Tibial nerve (tissue), 4 donors: ENCODE measurements around the gene ZDHHC20. TPM values are rescaled to one million over a fixed set of nuclear protein-coding genes. Genes with fewer than 3 reads are reported as not detected.

Source experiments
- DNase-seq, 2 donors: peaks; one replicate each; pipeline ENCODE4 v3.0.0-alpha.2; 2019; ENCODE audit warnings: low spot score in 2 of 2
- H3K27ac ChIP-seq, 4 donors: fragments of 200-600 bp; sonication (generic) in 3 of 4; one replicate each; pipeline ENCODE4 v1.5.1; 2017 to 2019; ENCODE audit warnings: mild to moderate bottlenecking in 1 of 4
- H3K27me3 ChIP-seq, 2 donors: fragments of 200-600 bp; sonication (generic) in 1 of 2; one replicate each; pipeline versions ENCODE4 v1.5.1 to v1.6.0; 2017 to 2019
- H3K36me3 ChIP-seq, 3 donors: fragments of 200-600 bp; sonication (generic); one replicate each; pipeline ENCODE4 v1.5.1; 2018 to 2019
- H3K4me1 ChIP-seq, 4 donors: fragments of 200-600 bp; sonication (generic) in 3 of 4; one replicate each; pipeline ENCODE4 v1.5.1; 2017 to 2019
- H3K4me3 ChIP-seq, 4 donors: fragments of 200-600 bp; sonication (generic) in 3 of 4; one replicate each; pipeline ENCODE4 v1.5.1; 2017 to 2019; ENCODE audit warnings: mild to moderate bottlenecking in 1 of 4, moderate library complexity in 1 of 4
- H3K9me3 ChIP-seq, 4 donors: fragments of 200-600 bp; sonication (generic) in 3 of 4; one replicate each; pipeline ENCODE4 v1.5.1; 2017 to 2019
- CTCF ChIP-seq, 5 experiments: fragments of 200-600 bp in 3 of 5; fragments of 450-650 bp in 2 of 5; sonication (generic) in 3 of 5; IDR thresholded peaks; one replicate each; pipeline ENCODE4 v1.5.1; 2016 to 2019; ENCODE audit warnings: antibody characterized with exemption in 5 of 5, mild to moderate bottlenecking in 3 of 5, moderate library complexity in 2 of 5
- EP300 ChIP-seq, 2 donors: sonication (generic); formaldehyde crosslinking; IDR thresholded peaks; one replicate each; pipeline ENCODE4 v1.6.1; 2017; ENCODE audit warnings: antibody characterized with exemption in 2 of 2, mild to moderate bottlenecking in 1 of 2
- POLR2A ChIP-seq, 2 donors: fragments of 450-650 bp; IDR thresholded peaks; one replicate each; pipeline ENCODE4 v1.6.1; 2017; ENCODE audit warnings: antibody characterized with exemption in 2 of 2, mild to moderate bottlenecking in 2 of 2, moderate library complexity in 2 of 2
- WGBS, 2 donors: methylation state at CpG; one replicate each; pipeline ENCODE4 v1.1.5; 2018; 5-methylcytosine and 5-hydroxymethylcytosine counted together
- total RNA-seq, 4 donors: library from RNA; depleted of rRNA; stranded (reverse); fragments of >200 nt; gene quantifications; one replicate each; pipeline ENCODE4 v1.1.0, GENCODE V29; 2016

ZDHHC20 gene
- total RNA-seq, 4 donors from 2014 or later, result 46.1 to 61.0 (median 55.5) TPM

GRCh38 chr13:21364357-21364756, 94.7 kb downstream of the ZDHHC20 start:
- no peak overlapping the region for H3K4me3 ChIP-seq
- TF ChIP-seq CTCF (IDR thresholded peaks at IDR 0.05) (no peak), POLR2A (IDR thresholded peaks at IDR 0.05) (no peak), EP300 (IDR thresholded peaks at IDR 0.05) (no peak)
- peaks cover 0 to 4% (median 0%) of the 10 kb centered on the region in 4 donors for H3K9me3 ChIP-seq
- no peaks in the 10 kb centered on the region for H3K36me3 ChIP-seq
- DNase-seq, result no peak
- H3K27ac ChIP-seq, result no peak overlapping the region
- no peaks in the 10 kb centered on the region for H3K4me1 ChIP-seq
- H3K27me3 ChIP-seq, result no peaks in the 10 kb centered on the region
- WGBS, 2 donors, result 82 to 86% methylated on average over 5 to 7 of the region's 7 CpGs

- H3K9me3 ChIP-seq, result peaks cover 0 to 4% (median 0%) of the 10 kb centered on the region in 4 donors
- 94 to 97% methylated on average over 4 of the region's 4 CpGs for WGBS, 2 donors
Observed at GRCh38 chr13:21362741-21363140, 96.4 kb downstream of the ZDHHC20 start.

GRCh38 chr13:21361706-21362105, 97.4 kb downstream of the ZDHHC20 start:
- Histone ChIP-seq H3K27ac (no peak overlapping the region), H3K9me3 (peaks cover 0 to 4% (median 0%) of the 10 kb centered on the region in 4 donors), H3K4me3 (no peak overlapping the region), H3K4me1 (no peaks in the 10 kb centered on the region), H3K36me3 (no peaks in the 10 kb centered on the region), H3K27me3 (no peaks in the 10 kb centered on the region)
- 91 to 94% methylated on average over 3 of the region's 3 CpGs for WGBS, 2 donors
- no peak for DNase-seq
- no peak for TF ChIP-seq POLR2A (IDR thresholded peaks at IDR 0.05)
- no peak for TF ChIP-seq EP300 (IDR thresholded peaks at IDR 0.05)
- TF ChIP-seq CTCF (IDR thresholded peaks at IDR 0.05), result no peak

More at GRCh38 chr13:21362741-21363140, 96.4 kb downstream of the ZDHHC20 start:
- TF ChIP-seq CTCF (IDR thresholded peaks at IDR 0.05), result no peak
- no peak for TF ChIP-seq POLR2A (IDR thresholded peaks at IDR 0.05)
- TF ChIP-seq EP300 (IDR thresholded peaks at IDR 0.05), result no peak
- DNase-seq, result no peak
- no peaks in the 10 kb centered on the region for H3K27me3 ChIP-seq
- no peak overlapping the region for H3K27ac ChIP-seq
- no peaks in the 10 kb centered on the region for H3K4me1 ChIP-seq
- H3K4me3 ChIP-seq, result no peak overlapping the region
- no peaks in the 10 kb centered on the region for H3K36me3 ChIP-seq

- Histone ChIP-seq H3K9me3 (peaks cover 0 to 4% (median 0%) of the 10 kb centered on the region in 4 donors), H3K27me3 (no peaks in the 10 kb centered on the region), H3K4me1 (no peaks in the 10 kb centered on the region), H3K36me3 (no peaks in the 10 kb centered on the region), H3K4me3 (no peak overlapping the region), H3K27ac (no peak overlapping the region)
- WGBS, 2 donors, result 82 to 86% methylated on average over 7 of the region's 7 CpGs
- TF ChIP-seq CTCF (IDR thresholded peaks at IDR 0.05), result no peak
- no peak for TF ChIP-seq POLR2A (IDR thresholded peaks at IDR 0.05)
- DNase-seq, result no peak
Observed at GRCh38 chr13:21361123-21361522, 98.0 kb downstream of the ZDHHC20 start.

- Histone ChIP-seq H3K9me3 (peaks cover 0 to 4% (median 0%) of the 10 kb centered on the region in 4 donors), H3K4me3 (no peak overlapping the region), H3K36me3 (no peaks in the 10 kb centered on the region), H3K27me3 (no peaks in the 10 kb centered on the region), H3K4me1 (no peaks in the 10 kb centered on the region), H3K27ac (no peak overlapping the region)
- no peak for TF ChIP-seq EP300 (IDR thresholded peaks at IDR 0.05)
- TF ChIP-seq CTCF (IDR thresholded peaks at IDR 0.05), result no peak
- DNase-seq, result no peak
- WGBS, 2 donors, result 90 to 92% methylated on average over 4 of the region's 4 CpGs
Observed at GRCh38 chr13:21360463-21360862, 98.6 kb downstream of the ZDHHC20 start.
